Neuronal stem cell (in vitro differentiated cells): ENCODE results near the gene HOXC10.

Source experiments
- DNase-seq: peaks from one replicate; pipeline ENCODE4 v3.0.0-alpha.2; 2013; ENCODE audit warnings: low spot score
- H2AFZ ChIP-seq: one replicate; pipeline ENCODE4 v1.6.1; 2013; ENCODE audit warnings: mild to moderate bottlenecking, low read length, inconsistent platforms
- H2AK5ac ChIP-seq: 2 replicates; pipeline ENCODE4 v1.6.1; 2013; ENCODE audit warnings: low read depth, mild to moderate bottlenecking, inconsistent platforms, low read length, moderate library complexity, mixed read lengths
- H2BK120ac ChIP-seq: 2 replicates; pipeline ENCODE4 v1.6.1; 2013; ENCODE audit warnings: low read depth, mild to moderate bottlenecking, inconsistent platforms, low read length, moderate library complexity, mixed read lengths
- H2BK12ac ChIP-seq: one replicate; pipeline ENCODE4 v1.6.1; 2013; ENCODE audit warnings: low read length, inconsistent platforms
- H2BK15ac ChIP-seq: 2 replicates; pipeline ENCODE4 v1.6.1; 2013; ENCODE audit warnings: mild to moderate bottlenecking, low read length, inconsistent platforms, mixed read lengths
- H2BK5ac ChIP-seq: one replicate; pipeline ENCODE4 v1.6.1; 2013; ENCODE audit warnings: inconsistent platforms, mild to moderate bottlenecking, low read length, moderate library complexity
- H3K14ac ChIP-seq: one replicate; pipeline ENCODE4 v1.6.1; 2013; ENCODE audit warnings: low read length, inconsistent platforms
- H3K18ac ChIP-seq: 2 replicates; pipeline ENCODE4 v1.6.1; 2013; ENCODE audit warnings: low read length, inconsistent platforms
- H3K23ac ChIP-seq: 2 replicates; pipeline ENCODE4 v1.6.1; 2013; ENCODE audit warnings: low read depth, mild to moderate bottlenecking, mixed read lengths, low read length, inconsistent platforms; ENCODE audit not compliant: poor library complexity
- H3K27ac ChIP-seq: replicated peaks from 3 replicates; pipeline ENCODE4 v1.5.1; 2013; ENCODE audit warnings: low read length, inconsistent platforms
- H3K27me3 ChIP-seq, 3 experiments: 2 replicates each; pipeline ENCODE4 v1.6.1; 2013; ENCODE audit warnings: low read length in 3 of 3, mild to moderate bottlenecking in 2 of 3, inconsistent platforms in 1 of 3, low read depth in 1 of 3, mixed read lengths in 1 of 3, moderate library complexity in 1 of 3; ENCODE audit not compliant: control insufficient read depth in 3 of 3, insufficient read depth in 3 of 3
- H3K36me3 ChIP-seq, 2 donors: replicated peaks in 1 of 2; 2 replicates each; pipeline ENCODE4 v1.6.1; 2013; ENCODE audit warnings: low read length in 2 of 2; ENCODE audit not compliant: control insufficient read depth in 2 of 2, insufficient read depth in 2 of 2
- H3K4ac ChIP-seq: 2 replicates; pipeline ENCODE4 v1.6.1; 2013; ENCODE audit warnings: inconsistent platforms, mild to moderate bottlenecking, low read length, moderate library complexity
- H3K4me1 ChIP-seq, 2 donors: 1 replicate in 1 of 2; 2 replicates in 1 of 2; pipeline ENCODE4 v1.6.1; 2013; ENCODE audit warnings: low read length in 2 of 2, low read depth in 1 of 2; ENCODE audit not compliant: control insufficient read depth in 2 of 2, insufficient read depth in 1 of 2
- H3K4me2 ChIP-seq: one replicate; pipeline ENCODE4 v1.6.1; 2013; ENCODE audit warnings: mild to moderate bottlenecking, low read length, inconsistent platforms; ENCODE audit not compliant: insufficient read depth, poor library complexity, severe bottlenecking
- H3K4me3 ChIP-seq, 2 donors: 2 replicates each; pipeline ENCODE4 v1.5.1; 2013; ENCODE audit warnings: low read length in 2 of 2, mild to moderate bottlenecking in 2 of 2, inconsistent platforms in 1 of 2, moderate library complexity in 1 of 2
- H3K79me1 ChIP-seq: one replicate; pipeline ENCODE4 v1.6.1; 2013; ENCODE audit warnings: low read depth, mild to moderate bottlenecking, inconsistent platforms, low read length, moderate library complexity
- H3K9ac ChIP-seq: one replicate; pipeline ENCODE4 v1.6.1; 2013; ENCODE audit warnings: mild to moderate bottlenecking, low read depth, low read length, inconsistent platforms; ENCODE audit not compliant: poor library complexity
- H3K9me3 ChIP-seq, 2 donors: replicated peaks in 1 of 2; 2 replicates each; pipeline versions ENCODE3 to v1.6.1; 2013; ENCODE audit warnings: low read length in 2 of 2, mild to moderate bottlenecking in 2 of 2, inconsistent platforms in 1 of 2, low read depth in 1 of 2, mixed read lengths in 1 of 2, moderate library complexity in 1 of 2; ENCODE audit not compliant: control insufficient read depth in 2 of 2, insufficient read depth in 1 of 2
- H4K8ac ChIP-seq: one replicate; pipeline ENCODE4 v1.6.1; 2013; ENCODE audit warnings: low read depth, mild to moderate bottlenecking, inconsistent platforms, low read length, moderate library complexity
- H4K91ac ChIP-seq: one replicate; pipeline ENCODE4 v1.6.1; 2013; ENCODE audit warnings: low read length, low read depth, mild to moderate bottlenecking, inconsistent platforms; ENCODE audit not compliant: poor library complexity
- WGBS, 2 donors: extraction: QIAGEN DNeasy Blood & Tissue Kit; methylation state at CpG; one replicate each; pipeline ENCODE4 v1.1.7; 2013; ENCODE audit warnings: missing lambda C conversion rate in 2 of 2, mixed read lengths in 1 of 2; ENCODE audit not compliant: insufficient read length in 2 of 2, insufficient replicate concordance in 1 of 2; ENCODE audit errors: extremely low coverage in 2 of 2; 5-methylcytosine and 5-hydroxymethylcytosine counted together

HOXC10 gene

GRCh38 chr12:53960187-53961024 is 24.5 kb upstream of the HOXC10 start:
- DNase-seq: no peak
- Histone ChIP-seq H2AFZ (peak overlapping the region; percentile 45), H3K4me1 (no peaks in the 10 kb centered on the region), H3K36me3 (no peaks in the 10 kb centered on the region), H3K79me1 (no peaks in the 10 kb centered on the region), H4K8ac (no peak overlapping the region), H3K23ac (peak overlapping the region; percentile 82), H3K14ac (no peak overlapping the region), H2BK120ac (no peak overlapping the region), H3K4me3 (no peak overlapping the region), H4K91ac (no peak overlapping the region), H3K9ac (no peak overlapping the region), H3K18ac (no peak overlapping the region), H3K4me2 (no peak overlapping the region), H2BK12ac (no peak overlapping the region), H2BK15ac (no peak overlapping the region), H3K9me3 (peaks cover 0 to 15% of the 10 kb centered on the region in 2 donors), H2AK5ac (no peak overlapping the region), H3K27me3 (peaks cover 67 to 100% (median 97%) of the 10 kb centered on the region in 3 experiments), H3K27ac (no peak overlapping the region), H2BK5ac (no peak overlapping the region), H3K4ac (no peak overlapping the region)
- no CpG with 5 or more reads among the region's 39 CpGs for WGBS, 2 donors

DNA sequence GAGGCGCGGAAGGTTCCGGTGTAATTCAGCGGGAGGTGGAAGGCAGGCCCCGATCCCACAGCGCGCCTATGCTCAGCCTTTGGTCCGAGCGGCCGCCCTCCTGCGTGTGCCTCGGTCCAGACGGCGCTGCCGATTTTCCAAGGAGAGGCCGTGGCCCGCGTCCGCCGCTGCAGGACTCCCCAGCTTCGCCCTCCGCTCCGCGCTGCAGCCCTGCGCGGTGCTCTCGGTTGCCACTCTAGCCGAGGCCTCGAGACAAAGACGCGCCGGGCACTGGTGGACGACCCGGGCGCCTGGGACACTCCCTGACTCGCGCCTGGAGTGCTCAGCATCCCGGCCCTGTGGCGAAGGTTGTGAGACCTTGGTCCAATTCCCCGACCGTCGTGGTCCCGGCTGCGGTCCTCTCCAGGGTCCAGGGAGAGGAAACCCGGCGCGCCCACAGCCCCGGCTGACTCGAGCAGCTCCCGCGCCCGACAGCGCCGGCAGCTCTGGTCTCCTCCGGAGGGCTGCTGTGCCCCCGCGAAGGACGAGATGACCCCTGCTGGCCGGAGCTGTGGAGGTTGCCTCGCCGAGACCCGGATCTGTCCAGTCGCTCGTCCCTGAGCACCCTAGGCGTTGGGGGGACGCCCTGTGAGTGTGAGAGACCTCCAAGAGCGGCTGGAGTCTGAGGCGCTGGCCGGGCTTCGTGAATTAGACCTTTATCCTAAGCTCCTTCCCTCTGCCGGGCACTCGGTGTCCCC is 23.8 kb upstream of the HOXC10 start:
- H2BK120ac ChIP-seq: peak overlapping the region; percentile 32
- no peak overlapping the region for H3K4me3 ChIP-seq
- no peak overlapping the region for H3K9ac ChIP-seq
- no peak overlapping the region for H2AK5ac ChIP-seq
- no peaks in the 10 kb centered on the region for H3K4me1 ChIP-seq
- H4K8ac ChIP-seq: no peak overlapping the region
- H3K27me3 ChIP-seq: peaks cover 62 to 100% (median 97%) of the 10 kb centered on the region in 3 experiments
- H2BK15ac ChIP-seq: no peak overlapping the region
- H3K27ac ChIP-seq: no peak overlapping the region
- no peak overlapping the region for H3K14ac ChIP-seq
- H3K18ac ChIP-seq: peak overlapping the region; percentile 29
- H2BK5ac ChIP-seq: no peak overlapping the region
- no peaks in the 10 kb centered on the region for H3K79me1 ChIP-seq
- H3K9me3 ChIP-seq: peaks cover 0 to 12% of the 10 kb centered on the region in 2 donors
- peak overlapping the region; percentile 45 for H2AFZ ChIP-seq
- no peak overlapping the region for H3K4me2 ChIP-seq
- no CpG with 5 or more reads among the region's 72 CpGs for WGBS, 2 donors
- no peak overlapping the region for H3K4ac ChIP-seq
- peak overlapping the region; percentile 82 for H3K23ac ChIP-seq
- no peak overlapping the region for H4K91ac ChIP-seq
- H2BK12ac ChIP-seq: no peak overlapping the region
- H3K36me3 ChIP-seq: no peaks in the 10 kb centered on the region
- DNase-seq: no peak

DNA sequence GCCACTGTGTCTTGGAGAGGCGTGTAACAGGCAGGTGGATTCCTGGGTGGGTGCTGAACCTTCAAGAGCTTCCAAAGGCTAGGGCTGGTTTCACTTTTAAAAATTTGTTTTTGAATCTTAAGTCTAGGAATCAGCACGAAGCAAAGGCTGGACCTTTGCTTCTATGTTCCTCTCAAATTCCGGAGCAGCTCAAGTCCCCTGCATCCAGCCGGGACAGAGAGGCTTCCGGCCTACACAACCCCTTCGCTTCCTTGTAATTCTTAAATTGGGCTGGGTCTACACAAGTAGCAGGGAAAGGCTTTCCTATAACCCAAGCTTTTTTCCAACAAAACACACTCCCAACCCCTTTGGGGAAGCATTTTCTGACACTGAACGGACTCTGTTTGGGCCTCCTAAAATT is 21.9 kb upstream of the HOXC10 start:
- no peak overlapping the region for H2BK12ac ChIP-seq
- H3K4me2 ChIP-seq: no peak overlapping the region
- no peak overlapping the region for H3K18ac ChIP-seq
- H3K36me3 ChIP-seq: no peaks in the 10 kb centered on the region
- no peak overlapping the region for H4K91ac ChIP-seq
- H3K4me3 ChIP-seq: no peak overlapping the region
- H2BK120ac ChIP-seq: no peak overlapping the region
- H3K9ac ChIP-seq: no peak overlapping the region
- H3K79me1 ChIP-seq: no peaks in the 10 kb centered on the region
- H3K27me3 ChIP-seq: peaks cover 60 to 100% (median 97%) of the 10 kb centered on the region in 3 experiments
- no peak overlapping the region for H3K27ac ChIP-seq
- H2BK15ac ChIP-seq: no peak overlapping the region
- H4K8ac ChIP-seq: no peak overlapping the region
- H2AK5ac ChIP-seq: no peak overlapping the region
- H2AFZ ChIP-seq: no peak overlapping the region
- DNase-seq: no peak
- H2BK5ac ChIP-seq: no peak overlapping the region
- no peak overlapping the region for H3K4ac ChIP-seq
- no peak overlapping the region for H3K23ac ChIP-seq
- H3K4me1 ChIP-seq: no peaks in the 10 kb centered on the region
- no peak overlapping the region for H3K14ac ChIP-seq
- no CpG with 5 or more reads among the region's 7 CpGs for WGBS, 2 donors
- peaks cover 0 to 5% of the 10 kb centered on the region in 2 donors for H3K9me3 ChIP-seq
